SK-N-MC (cell line): ENCODE data around the gene LTBP4.
"Not testable (repeated sequence)": the region's sequence is repeated elsewhere in the genome, so short reads cannot be mapped to it uniquely, and the experiment has no call there.

Experiments used
- DNase-seq: peaks from one replicate; pipeline ENCODE4 v3.0.0-alpha.2; 2011; ENCODE audit warnings: low read depth, low spot score
- H3K27ac ChIP-seq: fragments of 200-600 bp; sonication (generic); 2 replicates; pipeline ENCODE4 v1.5.1; 2016; ENCODE audit warnings: mixed run types
- H3K36me3 ChIP-seq: fragments of 200-600 bp; sonication (generic); 2 replicates; pipeline ENCODE4 v1.6.1; 2017; ENCODE audit warnings: antibody characterized with exemption, low read length, mixed read lengths; ENCODE audit not compliant: insufficient read depth
- H3K4me3 ChIP-seq: fragments of 200-600 bp; sonication (generic); 2 replicates; pipeline ENCODE4 v1.5.1; 2016
- H3K9ac ChIP-seq: fragments of 200-600 bp; sonication (generic); 2 replicates; pipeline ENCODE4 v1.8.0; 2017; ENCODE audit warnings: mixed run types, mixed read lengths; ENCODE audit not compliant: insufficient read length
- H3K9me3 ChIP-seq: fragments of 200-600 bp; sonication (generic); 2 replicates; pipeline ENCODE4 v1.6.1; 2017; ENCODE audit warnings: low read depth, mild to moderate bottlenecking, antibody characterized with exemption, low read length, moderate library complexity, mixed read lengths
- EZH2 ChIP-seq: fragments of 200-600 bp; sonication (generic); IDR thresholded peaks from one replicate; pipeline ENCODE4 v1.6.1; 2017; ENCODE audit warnings: antibody characterized with exemption
- FOXP2 ChIP-seq: optimal IDR thresholded peaks from 2 replicates; pipeline ENCODE3; 2011; ENCODE audit warnings: mild to moderate bottlenecking, moderate library complexity; ENCODE audit not compliant: insufficient read depth; ENCODE audit errors: extremely low read length, control extremely low read depth
- POLR2AphosphoS5 ChIP-seq: IDR thresholded peaks from 2 replicates; pipeline ENCODE4 v1.6.1; 2012; ENCODE audit warnings: mild to moderate bottlenecking, low read depth, low read length, borderline replicate concordance

LTBP4 gene

DNA sequence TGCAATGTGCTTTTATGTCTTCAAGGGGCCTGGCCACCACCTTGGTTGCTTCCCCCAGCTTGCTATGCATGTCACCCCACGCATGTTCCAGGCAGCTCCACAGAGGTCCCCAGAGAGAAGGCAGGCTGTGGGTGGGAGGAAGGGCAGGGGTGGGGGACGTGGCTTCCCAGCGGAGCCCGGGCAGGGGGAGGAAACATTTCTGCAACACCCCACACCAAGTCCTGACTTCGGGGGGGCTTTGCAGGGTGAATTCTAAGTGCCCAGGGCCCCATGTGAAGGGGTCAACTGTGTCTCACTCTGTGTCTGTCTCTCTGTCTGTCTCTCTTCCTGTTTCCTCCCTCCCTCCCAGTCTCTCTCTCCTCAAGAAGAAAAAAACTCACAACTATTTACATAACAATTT is 39.6 kb downstream of the LTBP4 start:
- no peak for TF ChIP-seq FOXP2
- no peak for TF ChIP-seq EZH2
- TF ChIP-seq POLR2AphosphoS5: no peak
- Histone ChIP-seq H3K4me3 (no peak overlapping the region), H3K27ac (peak overlapping the region; percentile 60; the same call in 1 of the 2 replicates), H3K9ac (peak overlapping the region; percentile 43), H3K36me3 (no peaks in the 10 kb centered on the region), H3K9me3 (no peaks in the 10 kb centered on the region)
- no peak for DNase-seq

GRCh38 chr19:40641281-40641680 is 40.1 kb downstream of the LTBP4 start:
- Histone ChIP-seq H3K36me3 (no peaks in the 10 kb centered on the region), H3K27ac (peak overlapping the region; percentile 60; the same call in 1 of the 2 replicates), H3K4me3 (no peak overlapping the region), H3K9ac (peak overlapping the region; percentile 43), H3K9me3 (no peaks in the 10 kb centered on the region)
- DNase-seq: no peak
- TF ChIP-seq FOXP2 (no peak), POLR2AphosphoS5 (no peak), EZH2 (no peak)

DNA sequence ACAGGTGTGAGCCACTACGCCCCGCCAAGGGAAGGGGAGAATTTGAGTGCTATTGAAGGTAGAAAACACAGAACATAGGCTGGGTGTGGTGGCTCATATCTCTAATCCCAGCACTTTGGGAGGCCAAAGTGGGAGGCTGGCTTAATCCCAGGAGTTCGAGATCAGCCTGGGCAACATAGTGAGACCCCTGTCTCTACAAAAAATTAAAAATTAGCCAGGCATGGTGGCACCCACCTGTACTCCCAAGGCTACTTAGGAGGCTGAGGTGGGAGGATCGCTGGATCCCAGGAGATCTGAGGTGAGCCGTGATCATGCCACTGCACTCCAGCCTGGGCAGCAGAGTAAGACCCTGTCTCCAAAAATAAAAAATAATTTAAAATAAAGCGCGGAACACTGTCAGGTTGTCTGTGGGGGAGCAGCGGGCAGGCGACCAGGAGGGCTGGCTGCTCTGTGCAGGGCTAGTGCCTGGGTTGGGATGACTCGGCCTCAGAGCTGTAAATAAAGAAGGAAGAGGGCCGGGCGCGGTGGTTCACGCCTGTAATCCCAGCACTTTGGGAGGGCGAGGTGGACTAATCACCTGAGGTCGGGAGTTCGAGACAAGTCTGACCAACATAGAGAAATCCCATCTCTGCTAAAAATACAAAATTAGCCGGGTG is 41.0 kb downstream of the LTBP4 start:
- no peaks in the 10 kb centered on the region for H3K36me3 ChIP-seq
- no peak overlapping the region for H3K4me3 ChIP-seq
- no peak overlapping the region for H3K27ac ChIP-seq
- H3K9me3 ChIP-seq: no peaks in the 10 kb centered on the region
- DNase-seq: no peak
- H3K9ac ChIP-seq: no peak overlapping the region
- no peak for TF ChIP-seq POLR2AphosphoS5
- TF ChIP-seq FOXP2: no peak
- TF ChIP-seq EZH2: no peak

- H3K9ac ChIP-seq: no peak overlapping the region
- H3K9me3 ChIP-seq: no peaks in the 10 kb centered on the region
- DNase-seq: no peak
- no peak overlapping the region for H3K4me3 ChIP-seq
- H3K36me3 ChIP-seq: no peaks in the 10 kb centered on the region
- no peak overlapping the region for H3K27ac ChIP-seq
- TF ChIP-seq POLR2AphosphoS5: no peak
- TF ChIP-seq EZH2: no peak
- no peak for TF ChIP-seq FOXP2
Measured at GRCh38 chr19:40642757-40643305, 41.7 kb downstream of the LTBP4 start.

DNA sequence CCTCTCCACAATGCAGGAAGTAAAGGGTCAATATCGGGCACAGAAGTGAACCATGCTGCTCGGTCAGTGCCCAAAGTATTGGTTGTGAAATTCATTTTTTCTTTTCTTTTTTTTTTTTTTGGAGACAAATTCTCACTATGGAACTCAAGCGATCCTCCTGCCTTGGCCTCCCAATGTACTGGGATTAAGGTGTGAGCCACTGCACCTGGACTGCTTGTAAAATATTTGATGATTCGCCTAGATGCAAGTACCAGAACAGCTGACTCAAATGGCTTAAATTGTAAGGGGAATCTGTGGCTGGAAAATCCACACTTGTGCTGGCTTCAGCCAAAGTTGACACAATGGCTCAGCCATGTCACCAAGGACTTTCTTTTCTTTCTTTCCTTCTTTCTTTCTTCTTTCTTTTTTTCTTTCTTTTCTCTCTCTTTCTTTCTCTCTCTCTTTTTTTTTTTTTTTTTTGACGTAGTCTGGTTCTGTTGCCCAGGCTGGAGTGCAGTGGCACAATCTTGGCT is 45.6 kb downstream of the LTBP4 start:
- H3K9me3 ChIP-seq: no peaks in the 10 kb centered on the region
- H3K27ac ChIP-seq: no peak overlapping the region; the same call in 1 of the 2 replicates
- TF ChIP-seq POLR2AphosphoS5 (no peak), FOXP2 (no peak), EZH2 (no peak)
- no peak overlapping the region for H3K9ac ChIP-seq
- no peak overlapping the region for H3K4me3 ChIP-seq
- no peaks in the 10 kb centered on the region for H3K36me3 ChIP-seq
- no peak for DNase-seq

- not testable (repeated sequence) for H3K9ac ChIP-seq, H3K4me3 ChIP-seq, H3K27ac ChIP-seq, DNase-seq, H3K36me3 ChIP-seq, H3K9me3 ChIP-seq
Measured at GRCh38 chr19:40649903-40650675, 48.9 kb downstream of the LTBP4 start.

GRCh38 chr19:40650749-40651305 is 49.7 kb downstream of the LTBP4 start:
- Histone ChIP-seq H3K9ac (no peak overlapping the region), H3K9me3 (no peaks in the 10 kb centered on the region), H3K36me3 (no peaks in the 10 kb centered on the region), H3K27ac (no peak overlapping the region), H3K4me3 (no peak overlapping the region)
- TF ChIP-seq FOXP2 (no peak), POLR2AphosphoS5 (no peak), EZH2 (no peak)
- no peak for DNase-seq

DNA sequence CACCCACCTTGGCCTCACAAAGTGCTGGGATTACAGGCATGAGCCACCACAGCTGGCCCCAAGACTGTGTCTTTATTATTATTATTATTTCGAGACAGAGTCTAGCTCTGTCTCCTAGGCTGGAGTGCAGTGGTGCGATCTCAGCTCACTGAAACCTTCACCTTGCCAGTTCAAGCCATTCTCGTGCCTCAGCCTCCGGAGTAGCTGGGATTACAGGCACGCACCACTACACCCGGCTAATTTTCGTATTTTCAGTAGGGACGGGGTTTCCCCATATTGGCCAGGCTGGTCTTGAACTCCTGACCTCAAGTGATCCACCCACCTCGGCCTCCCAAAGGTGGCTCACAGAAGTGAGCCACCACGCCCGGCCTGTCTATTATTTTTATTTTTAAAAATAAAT is 51.1 kb downstream of the LTBP4 start:
- H3K36me3 ChIP-seq, H3K9ac ChIP-seq, DNase-seq, H3K4me3 ChIP-seq, H3K27ac ChIP-seq, H3K9me3 ChIP-seq: not testable (repeated sequence)

- H3K4me3 ChIP-seq: not testable (repeated sequence)
Measured at GRCh38 chr19:40655684-40656083, 54.5 kb downstream of the LTBP4 start.

More at GRCh38 chr19:40655684-40656083, 54.5 kb downstream of the LTBP4 start:
- not testable (repeated sequence) for DNase-seq, H3K9me3 ChIP-seq, H3K36me3 ChIP-seq, H3K27ac ChIP-seq, H3K9ac ChIP-seq
